GM19397 (cell line): ENCODE results near the gene TBL1X.
"Not testable (repeated sequence)": the region's sequence is repeated elsewhere in the genome, so short reads cannot be mapped to it uniquely, and the experiment has no call there.

ENCODE experiments used
- ATAC-seq: cut with Tn5 transposase; IDR thresholded peaks from one replicate; pipeline ENCODE4 v1.9.1; 2021; ENCODE audit warnings: mild to moderate bottlenecking, moderate library complexity; ENCODE audit not compliant: unreplicated experiment

Gene TBL1X

GRCh38 chrX:9464435-9465371 is at the start of gene TBL1X:
Gene TBL1X (plus strand): TSS chrX:9465058. CDS start chrX:9653587, 188,529 bp downstream.
- peak; percentile 56 for ATAC-seq

- ATAC-seq = no peak
Observed at GRCh38 chrX:9416562-9417348, 48.1 kb upstream of the TBL1X start.

GRCh38 chrX:9418262-9418661 is 46.6 kb upstream of the TBL1X start:
- ATAC-seq = no peak

GRCh38 chrX:9420275-9421265 is 44.3 kb upstream of the TBL1X start:
- ATAC-seq = no peak

- ATAC-seq = no peak
Observed at GRCh38 chrX:9429767-9430166, 35.1 kb upstream of the TBL1X start.

- ATAC-seq = no peak
Observed at GRCh38 chrX:9430346-9430921, 34.4 kb upstream of the TBL1X start.

- no peak for ATAC-seq
Observed at GRCh38 chrX:9431281-9431680, 33.6 kb upstream of the TBL1X start.

GRCh38 chrX:9433596-9433995 is 31.3 kb upstream of the TBL1X start:
- no peak for ATAC-seq

- ATAC-seq = no peak
Observed at GRCh38 chrX:9434051-9434550, 30.8 kb upstream of the TBL1X start.

- ATAC-seq = not testable (repeated sequence)
Observed at GRCh38 chrX:9435086-9435485, 29.8 kb upstream of the TBL1X start.

- no peak for ATAC-seq
Observed at GRCh38 chrX:9436812-9437211, 28.0 kb upstream of the TBL1X start.

- no peak for ATAC-seq
Observed at GRCh38 chrX:9438933-9439494, 25.8 kb upstream of the TBL1X start.

GRCh38 chrX:9440116-9440844 is 24.6 kb upstream of the TBL1X start:
- no peak for ATAC-seq

- no peak for ATAC-seq
Observed at GRCh38 chrX:9442056-9442455, 22.8 kb upstream of the TBL1X start.

GRCh38 chrX:9443327-9443726 is 21.5 kb upstream of the TBL1X start:
- no peak for ATAC-seq

GRCh38 chrX:9447906-9448305 is 17.0 kb upstream of the TBL1X start:
- ATAC-seq = no peak

GRCh38 chrX:9456250-9457074 is 8.4 kb upstream of the TBL1X start:
- ATAC-seq = no peak

- ATAC-seq = not testable (repeated sequence)
Observed at GRCh38 chrX:9458034-9458433, 6.8 kb upstream of the TBL1X start.
